ENCODE results near the gene TRIM54.

- no peak for TF ChIP-seq IRF2 (CRISPR knock-in tag; IDR thresholded peaks at IDR 0.05; ENCODE audit: borderline replicate concordance, low read depth)
- no peak for TF ChIP-seq CTCF (IDR thresholded peaks at IDR 0.05)
- TF ChIP-seq IRF1 (CRISPR knock-in tag; IDR thresholded peaks at IDR 0.05) = no peak
- TF ChIP-seq MXD4 (CRISPR knock-in tag; IDR thresholded peaks at IDR 0.05; ENCODE audit: borderline replicate concordance) = no peak
Measured at GRCh38 chr2:27255187-27255586, 27.0 kb upstream of the TRIM54 start.
